ENCODE data around the gene ABCB1.
"Not testable (repeated sequence)": the region's sequence is repeated elsewhere in the genome, so short reads cannot be mapped to it uniquely, and the experiment has no call there.

ABCB1 gene

DNA sequence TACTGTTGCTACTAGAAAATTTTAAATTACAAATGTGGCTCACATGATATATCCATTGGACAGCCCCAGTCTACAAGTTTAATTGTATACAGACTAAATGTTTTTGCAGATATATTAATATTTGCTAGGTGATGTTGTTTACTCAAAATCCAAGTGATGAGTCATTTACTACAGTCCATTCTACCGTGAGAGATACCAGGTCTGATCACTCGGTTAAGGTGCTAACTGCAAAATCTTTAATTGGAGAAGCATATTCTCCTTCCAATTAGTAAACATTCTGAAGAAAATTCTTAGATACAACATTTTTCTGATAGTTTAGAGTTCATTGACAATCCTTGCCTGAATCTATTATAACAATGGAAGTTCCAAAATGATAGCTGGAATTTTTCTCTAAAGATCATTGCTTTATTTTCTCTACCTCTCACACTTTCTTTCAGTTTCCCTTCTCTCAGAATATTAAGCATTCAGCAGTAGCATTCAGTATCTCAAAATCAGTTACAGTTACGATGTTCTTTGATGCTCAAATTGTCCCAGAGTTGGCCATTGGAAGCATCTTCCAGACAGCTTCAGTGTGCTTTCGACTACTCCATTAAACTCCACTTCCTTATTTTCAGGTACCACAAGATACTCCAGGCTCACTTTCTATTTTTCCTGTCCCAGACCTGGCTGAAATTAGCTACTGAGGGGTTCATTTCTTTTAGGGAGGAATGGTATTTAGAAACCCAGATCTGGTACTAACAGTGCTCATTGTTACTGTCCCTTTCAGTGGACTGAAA, 2.3 kb downstream of the ABCB1 start:
- TF ChIP-seq GATA1 (IDR thresholded peaks at IDR 0.05; ENCODE audit: low read depth, low read length) (no peak), POLR2A (IDR thresholded peaks at IDR 0.05; ENCODE audit: low read length) (no peak)
- no peak for DNase-seq

DNA sequence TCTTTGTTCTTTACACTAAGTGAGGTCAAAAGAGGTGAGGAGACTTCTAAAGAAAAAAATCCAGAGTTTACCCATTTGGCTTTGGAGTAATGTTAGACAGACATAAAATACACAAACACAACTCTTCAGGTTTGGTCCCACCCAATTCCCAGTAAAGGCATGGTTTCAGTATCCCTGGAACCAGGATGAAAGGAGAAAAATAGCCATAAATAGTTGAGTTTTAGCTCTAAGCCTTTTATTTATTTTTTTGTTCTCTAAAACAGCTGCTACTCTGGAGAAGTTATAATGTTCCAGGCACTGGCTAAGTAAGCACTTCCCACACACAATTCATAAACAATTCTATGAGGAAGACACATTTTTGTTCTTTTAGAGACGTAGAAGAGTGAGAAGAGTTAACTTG, 4.0 kb downstream of the ABCB1 start:
- TF ChIP-seq POLR2A (IDR thresholded peaks at IDR 0.05; ENCODE audit: low read length) (no peak), GATA1 (IDR thresholded peaks at IDR 0.05; ENCODE audit: low read depth, low read length) (no peak)
- DNase-seq, result no peak

DNA sequence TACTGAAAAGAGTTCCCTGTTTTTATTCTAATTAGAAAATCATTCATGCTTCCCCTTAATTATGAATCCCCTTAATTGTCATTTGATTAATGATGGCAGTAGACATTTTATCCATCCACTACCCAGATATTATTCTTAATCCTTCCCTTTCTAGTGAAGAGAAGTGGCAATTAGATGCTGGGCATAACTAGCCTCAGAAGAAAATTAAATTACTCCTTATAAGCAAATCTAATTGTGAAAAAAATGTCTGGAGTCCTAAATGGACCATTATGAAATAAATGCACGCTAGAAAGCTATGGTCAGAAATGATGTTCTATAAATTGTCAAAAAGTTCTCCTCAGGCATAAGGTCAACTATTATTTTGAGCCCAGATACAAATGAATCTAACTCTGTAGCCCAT, 4.5 kb downstream of the ABCB1 start:
- TF ChIP-seq GATA1 (IDR thresholded peaks at IDR 0.05; ENCODE audit: low read depth, low read length) (no peak), POLR2A (IDR thresholded peaks at IDR 0.05; ENCODE audit: low read length) (no peak)
- no peak for DNase-seq

DNA sequence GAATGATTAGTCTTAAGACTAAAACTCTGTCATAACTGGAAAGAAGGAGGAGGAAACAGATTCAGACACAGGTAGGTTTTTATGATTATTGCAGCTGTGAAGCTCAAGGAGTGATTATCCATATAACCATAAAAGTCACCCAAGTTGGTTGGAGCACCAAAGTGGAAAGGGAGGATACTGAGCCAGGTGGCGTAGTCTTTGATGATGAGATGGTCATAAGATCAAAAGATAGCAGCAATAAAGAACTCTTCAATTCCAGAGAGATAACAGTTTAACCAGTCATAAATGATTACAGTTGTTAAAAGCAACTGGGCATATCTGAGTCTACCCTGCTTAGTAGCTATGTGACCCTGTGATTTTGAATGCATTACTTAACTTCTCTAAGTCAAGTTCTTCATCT, 8.4 kb downstream of the ABCB1 start:
- TF ChIP-seq GATA1 (IDR thresholded peaks at IDR 0.05; ENCODE audit: low read depth, low read length) (no peak), POLR2A (IDR thresholded peaks at IDR 0.05; ENCODE audit: low read length) (no peak)
- no peak for DNase-seq

DNA sequence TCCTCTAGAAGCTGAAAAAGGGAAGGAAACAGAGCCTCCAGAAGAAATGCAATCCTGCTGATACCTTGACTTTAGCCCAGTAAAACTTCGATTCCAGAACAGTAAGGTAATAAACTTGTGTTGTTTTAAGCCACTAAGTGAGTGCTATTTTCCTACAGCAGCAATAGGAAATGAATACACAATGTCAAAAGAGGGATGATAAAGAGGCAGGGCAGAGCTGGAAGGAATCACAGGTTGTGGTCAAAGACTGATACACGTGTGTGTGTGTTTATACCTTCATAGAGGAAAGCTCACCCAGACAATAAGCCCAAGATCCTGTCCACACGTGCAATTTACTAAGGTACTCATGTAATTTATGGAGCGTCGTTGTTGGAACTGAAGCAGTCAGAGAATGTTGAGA, 9.5 kb downstream of the ABCB1 start:
- no peak for TF ChIP-seq POLR2A (IDR thresholded peaks at IDR 0.05; ENCODE audit: low read length)
- TF ChIP-seq GATA1 (IDR thresholded peaks at IDR 0.05; ENCODE audit: low read depth, low read length), result no peak

DNA sequence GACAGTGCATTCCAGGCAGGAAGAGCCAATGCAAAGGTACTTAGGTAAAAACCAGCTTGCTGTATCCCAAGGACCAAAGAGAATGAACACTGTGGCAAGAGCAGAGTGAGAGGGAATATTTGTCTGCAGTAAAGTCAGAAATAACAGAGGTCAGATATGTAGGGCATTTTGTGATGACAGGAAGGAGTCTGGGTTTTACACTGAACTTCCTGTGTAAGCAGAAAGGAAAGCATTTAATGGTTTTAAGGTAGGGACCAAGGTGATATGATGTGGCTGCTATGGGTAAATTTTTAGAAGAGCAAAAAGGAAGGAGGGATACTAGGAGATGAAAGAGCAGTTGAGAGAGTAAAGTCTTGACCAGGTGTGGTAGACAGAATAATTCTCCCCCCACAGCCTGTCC, 10.1 kb downstream of the ABCB1 start:
- no peak for DNase-seq
- TF ChIP-seq POLR2A (IDR thresholded peaks at IDR 0.05; ENCODE audit: low read length), result no peak
- TF ChIP-seq GATA1 (IDR thresholded peaks at IDR 0.05; ENCODE audit: low read depth, low read length), result no peak

More for the DNA sequence above, 9.5 kb downstream of the ABCB1 start:
- DNase-seq, result no peak

DNA sequence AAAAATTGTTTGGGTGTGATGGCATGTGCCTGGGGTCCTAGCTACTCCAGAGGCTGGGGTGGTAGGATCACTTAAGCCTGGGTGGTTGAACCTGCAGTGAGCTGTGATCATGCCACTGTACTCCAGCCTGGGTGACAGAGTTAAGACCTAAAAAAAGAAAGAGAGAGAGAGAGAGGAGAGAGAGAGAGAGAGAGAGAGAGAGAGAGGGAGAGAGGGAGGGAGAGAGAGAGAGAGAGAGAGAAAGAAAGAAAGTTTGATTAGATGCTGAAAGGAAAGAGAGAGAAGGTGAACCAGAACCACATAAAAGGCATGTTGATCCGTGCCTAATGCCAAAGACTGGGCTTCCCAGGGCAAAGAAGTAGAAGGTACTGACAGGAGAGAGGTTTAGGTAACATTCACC, 11.1 kb downstream of the ABCB1 start:
- no peak for DNase-seq
- TF ChIP-seq POLR2A (IDR thresholded peaks at IDR 0.05; ENCODE audit: low read length) (no peak), GATA1 (IDR thresholded peaks at IDR 0.05; ENCODE audit: low read depth, low read length) (no peak)

DNA sequence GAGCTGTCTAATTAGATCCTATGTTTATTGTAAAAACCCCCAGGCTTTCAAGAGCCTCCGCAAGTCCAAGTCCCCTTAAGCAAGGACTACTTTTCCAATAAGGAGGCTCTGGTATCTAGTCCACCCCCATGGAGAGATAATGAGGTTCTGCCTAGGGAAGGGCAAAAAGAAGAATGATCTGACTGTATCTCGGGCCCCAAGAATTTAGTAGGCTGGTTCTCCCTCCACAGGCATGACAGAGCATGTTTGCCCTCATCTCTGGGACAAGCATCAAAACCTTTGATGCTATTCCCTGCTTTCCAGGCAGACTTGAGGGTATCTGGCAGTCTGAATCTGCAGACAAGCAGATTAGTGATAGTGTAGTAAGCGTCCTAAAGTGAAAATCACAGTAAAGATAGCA, 19.0 kb downstream of the ABCB1 start:
- DNase-seq, result no peak
- TF ChIP-seq POLR2A (IDR thresholded peaks at IDR 0.05; ENCODE audit: low read length) (no peak), GATA1 (IDR thresholded peaks at IDR 0.05; ENCODE audit: low read depth, low read length) (no peak)

DNA sequence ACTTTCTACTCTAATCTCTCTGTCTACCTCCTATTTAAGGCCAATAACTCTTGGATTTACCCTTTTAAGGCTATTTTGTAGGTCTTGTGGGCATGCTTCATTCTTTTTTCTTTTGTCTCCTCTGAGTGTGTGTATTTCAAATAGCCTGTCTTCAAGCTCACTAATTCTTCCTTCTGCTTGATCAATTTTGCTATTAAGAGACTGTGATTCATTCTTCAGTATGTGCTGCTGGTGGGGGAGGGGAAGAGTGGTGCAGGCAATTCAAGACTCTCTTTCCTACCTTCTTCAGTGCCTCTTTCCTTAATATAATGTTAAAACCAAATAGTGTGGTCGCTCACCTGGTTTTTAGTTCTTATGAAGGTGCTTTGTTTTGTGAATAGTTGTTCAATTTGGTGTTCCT, 20.0 kb downstream of the ABCB1 start:
- no peak for TF ChIP-seq GATA1 (IDR thresholded peaks at IDR 0.05; ENCODE audit: low read depth, low read length)
- TF ChIP-seq POLR2A (IDR thresholded peaks at IDR 0.05; ENCODE audit: low read length), result no peak
- no peak for DNase-seq

DNA sequence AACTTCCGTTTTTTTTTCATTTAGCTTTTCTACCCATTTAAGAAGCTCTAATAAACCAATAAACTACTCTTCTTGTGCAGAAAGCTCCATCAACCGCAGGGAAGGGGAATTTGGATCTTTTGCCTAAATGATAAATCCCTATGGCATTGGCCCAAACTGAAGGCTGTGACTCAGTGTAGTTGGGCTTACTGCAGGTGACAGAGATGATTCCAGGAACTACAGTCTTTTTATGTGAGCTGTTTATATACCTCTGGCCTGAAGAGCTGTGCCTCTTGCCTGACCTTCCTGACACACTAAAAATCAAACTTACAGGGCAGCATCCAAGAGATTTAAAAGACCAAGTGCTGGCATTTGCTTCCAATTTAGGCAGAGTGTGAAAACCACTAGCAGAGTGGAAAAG, 25.2 kb downstream of the ABCB1 start:
- TF ChIP-seq POLR2A (IDR thresholded peaks at IDR 0.05; ENCODE audit: low read length) (no peak), GATA1 (IDR thresholded peaks at IDR 0.05; ENCODE audit: low read depth, low read length) (no peak)
- peak in 1 of 2 experiments; percentile 21 for DNase-seq

DNA sequence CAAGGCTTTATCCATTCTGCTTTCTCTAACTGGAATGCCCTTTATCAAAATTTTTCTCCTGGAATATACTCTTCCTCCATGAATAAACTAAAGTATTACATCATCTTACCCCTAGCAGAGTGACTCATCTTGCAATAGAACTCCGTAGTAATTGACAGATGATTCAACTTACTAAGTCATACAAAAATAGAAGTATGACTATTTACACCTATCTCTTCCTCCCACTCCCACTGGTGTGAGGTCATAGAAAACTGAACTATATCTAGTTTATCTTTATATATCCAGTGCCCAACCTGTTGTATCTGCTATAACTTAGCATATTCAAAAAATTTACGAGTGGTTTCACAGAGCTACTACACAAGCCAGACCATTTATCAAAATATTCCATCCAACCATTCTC, 26.1 kb downstream of the ABCB1 start:
- TF ChIP-seq POLR2A (IDR thresholded peaks at IDR 0.05; ENCODE audit: low read length) (no peak), GATA1 (IDR thresholded peaks at IDR 0.05; ENCODE audit: low read depth, low read length) (no peak)
- peak in 1 of 2 experiments; percentile 44 for DNase-seq

DNA sequence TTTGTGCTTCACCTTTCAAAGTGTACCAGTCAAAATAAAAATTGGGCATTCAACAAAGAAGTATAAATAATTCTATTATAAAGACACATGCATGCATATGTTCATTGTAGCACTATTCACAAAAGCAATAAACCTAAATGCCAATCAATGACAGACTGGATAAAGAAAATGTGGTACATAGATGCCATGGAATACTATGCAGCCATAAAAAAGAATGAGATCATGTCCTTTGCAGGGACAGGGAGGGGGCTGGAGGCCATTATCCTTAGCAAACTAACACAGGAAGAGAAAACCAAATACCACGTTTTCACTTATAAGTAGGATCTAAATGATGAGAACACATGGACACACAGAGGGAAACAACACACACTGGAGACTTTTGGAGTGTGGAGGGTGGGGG, 28.2 kb downstream of the ABCB1 start:
- not testable (repeated sequence) for DNase-seq

DNA sequence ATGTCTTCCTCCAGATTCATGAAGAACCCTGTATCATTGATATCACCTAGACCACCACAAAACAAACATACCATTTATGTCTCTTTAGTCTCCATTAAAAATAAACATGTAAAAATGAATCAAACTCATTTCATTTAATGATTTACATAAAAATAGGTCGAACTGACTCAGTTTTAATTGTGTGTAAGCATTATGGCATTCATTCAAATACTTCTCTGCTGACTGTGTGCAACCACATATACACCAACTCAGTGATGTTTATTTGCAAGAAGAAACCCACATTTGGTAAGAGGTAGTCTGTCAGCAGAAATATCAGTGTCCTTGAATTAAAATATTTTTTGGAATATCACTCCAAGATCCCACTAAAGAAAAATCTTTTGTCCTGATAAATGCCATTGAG, 30.5 kb downstream of the ABCB1 start:
- TF ChIP-seq GATA1 (IDR thresholded peaks at IDR 0.05; ENCODE audit: low read depth, low read length) (no peak), POLR2A (IDR thresholded peaks at IDR 0.05; ENCODE audit: low read length) (no peak)
- DNase-seq, result no peak

DNA sequence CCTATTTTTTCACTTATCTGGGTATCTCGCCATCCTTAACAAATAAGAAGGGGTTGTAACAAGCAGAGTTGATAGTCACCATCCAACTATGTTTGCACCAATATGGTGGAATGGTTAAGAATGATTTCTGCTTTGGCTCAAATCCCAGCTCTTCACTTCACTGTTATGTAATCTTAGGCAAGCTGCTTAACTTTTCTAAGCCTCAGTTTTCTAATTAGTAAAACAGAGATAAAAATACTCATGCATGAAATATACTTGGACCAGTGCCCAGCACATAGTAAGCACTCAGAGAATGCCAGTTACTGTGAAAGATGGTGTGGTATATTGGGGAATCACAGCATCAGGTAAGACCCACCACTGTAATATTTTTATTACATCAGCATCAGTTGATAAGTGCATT, 33.6 kb downstream of the ABCB1 start:
- no peak for DNase-seq
- TF ChIP-seq POLR2A (IDR thresholded peaks at IDR 0.05; ENCODE audit: low read length), result no peak
- TF ChIP-seq GATA1 (IDR thresholded peaks at IDR 0.05; ENCODE audit: low read depth, low read length), result no peak

DNA sequence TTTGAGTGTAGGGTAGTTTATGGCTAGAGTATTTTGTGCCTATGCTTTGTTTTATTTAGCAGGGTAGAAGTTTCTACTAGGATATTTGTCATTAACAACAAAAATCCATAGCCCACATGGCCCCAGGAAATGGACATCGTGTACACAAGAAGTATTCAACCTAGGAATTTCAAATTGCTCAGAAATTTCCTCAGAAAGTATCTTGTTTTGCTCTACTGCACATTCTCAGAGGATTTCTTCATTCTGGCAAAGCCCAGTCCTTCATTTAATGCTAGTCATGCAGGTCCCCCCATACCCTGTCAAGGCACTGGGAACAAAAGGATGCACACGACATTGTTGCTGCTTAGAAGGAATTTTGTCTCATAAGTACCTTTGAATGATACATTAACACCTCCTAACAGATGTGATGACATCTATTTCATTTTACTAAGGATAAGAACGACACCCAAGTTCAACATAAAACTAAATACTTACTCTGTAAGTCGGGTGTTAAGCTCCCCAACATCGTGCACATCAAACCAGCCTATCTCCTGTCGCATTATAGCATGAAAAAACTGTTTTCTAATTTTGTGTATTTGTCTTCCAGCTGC, 34.3 kb downstream of the ABCB1 start:
- DNase-seq, result no peak
- TF ChIP-seq GATA1 (IDR thresholded peaks at IDR 0.05; ENCODE audit: low read depth, low read length), result no peak
- TF ChIP-seq POLR2A (IDR thresholded peaks at IDR 0.05; ENCODE audit: low read length), result no peak

Measured in erythroblast (primary cell).